Measurements from ENCODE around the gene CCDC73.
"Not testable (repeated sequence)": the region's sequence is repeated elsewhere in the genome, so short reads cannot be mapped to it uniquely, and the experiment has no call there.

CCDC73 gene

GRCh38 chr11:32792948-32793475 is 1.4 kb downstream of the CCDC73 start:
- DNase-seq, result no peak

- DNase-seq, result no peak
Observed at GRCh38 chr11:32792111-32792947, 2.1 kb downstream of the CCDC73 start.

GRCh38 chr11:32790916-32791315 is 3.5 kb downstream of the CCDC73 start:
- no peak for DNase-seq

- no peak for DNase-seq
Observed at GRCh38 chr11:32786811-32787210, 7.7 kb downstream of the CCDC73 start.

- DNase-seq, result no peak
Observed at GRCh38 chr11:32785262-32785661, 9.2 kb downstream of the CCDC73 start.

GRCh38 chr11:32781721-32782120 is 12.7 kb downstream of the CCDC73 start:
- DNase-seq, result no peak

GRCh38 chr11:32780839-32781238 is 13.6 kb downstream of the CCDC73 start:
- DNase-seq, result not testable (repeated sequence)

GRCh38 chr11:32779136-32779535 is 15.3 kb downstream of the CCDC73 start:
- DNase-seq, result no peak

GRCh38 chr11:32775908-32776307 is 18.6 kb downstream of the CCDC73 start:
- DNase-seq, result no peak

GRCh38 chr11:32774081-32774480 is 20.4 kb downstream of the CCDC73 start:
- DNase-seq, result no peak

GRCh38 chr11:32772731-32773130 is 21.7 kb downstream of the CCDC73 start:
- DNase-seq, result no peak

- DNase-seq, result not testable (repeated sequence)
Observed at GRCh38 chr11:32761774-32762173, 32.7 kb downstream of the CCDC73 start.

GRCh38 chr11:32758291-32758690 is 36.2 kb downstream of the CCDC73 start:
- no peak for DNase-seq

- not testable (repeated sequence) for DNase-seq
Observed at GRCh38 chr11:32753181-32753580, 41.3 kb downstream of the CCDC73 start.

GRCh38 chr11:32752001-32752400 is 42.5 kb downstream of the CCDC73 start:
- no peak for DNase-seq

- DNase-seq, result no peak
Observed at GRCh38 chr11:32751381-32751780, 43.1 kb downstream of the CCDC73 start.

GRCh38 chr11:32729976-32730375 is 64.5 kb downstream of the CCDC73 start:
- DNase-seq, result no peak

- DNase-seq, result no peak
Observed at GRCh38 chr11:32723332-32723731, 71.1 kb downstream of the CCDC73 start.

- no peak for DNase-seq
Observed at GRCh38 chr11:32722255-32722654, 72.2 kb downstream of the CCDC73 start.

- no peak for DNase-seq
Observed at GRCh38 chr11:32713496-32713895, 81.0 kb downstream of the CCDC73 start.

- DNase-seq, result not testable (repeated sequence)
Observed at GRCh38 chr11:32708978-32709377, 85.5 kb downstream of the CCDC73 start.

GRCh38 chr11:32706985-32707741 is 87.3 kb downstream of the CCDC73 start:
- no peak for DNase-seq

- no peak for DNase-seq
Observed at GRCh38 chr11:32705309-32706033, 89.0 kb downstream of the CCDC73 start.

Data from activated gamma-delta T cell (primary cell).